GM23338 (cell line): ENCODE data around the gene GART. TPM values are rescaled to one million over a fixed set of nuclear protein-coding genes. Genes with fewer than 3 reads are reported as not detected.

Experiments
- ATAC-seq: fragments of 200-7000 bp; cut with Tn5 transposase; 3 replicates; pipeline ENCODE4 v1.9.1; 2020
- DNase-seq: peaks from one replicate; pipeline ENCODE4 v3.0.0-alpha.2; 2015; ENCODE audit warnings: low spot score
- H2AFZ ChIP-seq: fragments of 200-600 bp; sonication (generic); 2 replicates; pipeline ENCODE4 v1.8.0; 2016; ENCODE audit warnings: antibody characterized with exemption, mild to moderate bottlenecking, moderate library complexity
- H3F3A ChIP-seq: fragments of 200-600 bp; sonication (generic); replicated peaks from 2 replicates; pipeline ENCODE4 v1.8.0; 2017; ENCODE audit warnings: antibody characterized with exemption, mixed run types, low read depth
- H3K27ac ChIP-seq: fragments of 200-600 bp; sonication (generic); 2 replicates; pipeline ENCODE4 v1.6.1; 2016; ENCODE audit warnings: low read depth
- H3K27me3 ChIP-seq: fragments of 200-600 bp; sonication (generic); 2 replicates; pipeline ENCODE4 v1.8.0; 2016; ENCODE audit warnings: mild to moderate bottlenecking, mixed run types, moderate library complexity; ENCODE audit not compliant: insufficient read depth
- H3K36me3 ChIP-seq: fragments of 200-600 bp; sonication (generic); 2 replicates; pipeline ENCODE4 v1.8.0; 2016; ENCODE audit warnings: mild to moderate bottlenecking; ENCODE audit not compliant: insufficient read depth
- H3K4me1 ChIP-seq: fragments of 200-600 bp; sonication (generic); 2 replicates; pipeline ENCODE4 v1.8.0; 2016; ENCODE audit warnings: mild to moderate bottlenecking, moderate library complexity; ENCODE audit not compliant: insufficient read depth
- H3K4me2 ChIP-seq: fragments of 200-600 bp; sonication (generic); 2 replicates; pipeline ENCODE4 v1.7.1; 2017; ENCODE audit warnings: mixed run types
- H3K4me3 ChIP-seq: fragments of 200-600 bp; sonication (generic); 2 replicates; pipeline ENCODE4 v1.6.1; 2016; ENCODE audit warnings: mixed run types
- H3K79me2 ChIP-seq: fragments of 200-600 bp; sonication (generic); replicated peaks from 2 replicates; pipeline ENCODE4 v1.8.0; 2017; ENCODE audit warnings: mild to moderate bottlenecking; ENCODE audit not compliant: insufficient read depth
- H3K9me2 ChIP-seq: fragments of 200-600 bp; sonication (generic); 2 replicates; pipeline ENCODE4 v1.8.0; 2017; ENCODE audit not compliant: insufficient read depth
- H4K20me1 ChIP-seq: fragments of 200-600 bp; sonication (generic); replicated peaks from 2 replicates; pipeline ENCODE4 v1.8.0; 2017; ENCODE audit warnings: mild to moderate bottlenecking; ENCODE audit not compliant: insufficient read depth
- H3K27ac Mint-ChIP-seq: 2 replicates; pipeline ENCODE4 v1.8.0; 2020; ENCODE audit warnings: inconsistent platforms, mild to moderate bottlenecking, moderate library complexity, mixed read lengths
- H3K27me3 Mint-ChIP-seq: 3 replicates; pipeline ENCODE4 v1.8.0; 2022; ENCODE audit warnings: low read depth, mild to moderate bottlenecking, moderate library complexity, mixed read lengths, inconsistent platforms; ENCODE audit not compliant: insufficient read depth, poor library complexity
- H3K36me3 Mint-ChIP-seq: 3 replicates; pipeline ENCODE4 v1.8.0; 2021; ENCODE audit warnings: low read depth, mild to moderate bottlenecking, inconsistent platforms, moderate library complexity, mixed read lengths
- H3K4me1 Mint-ChIP-seq: 3 replicates; pipeline ENCODE4 v1.8.0; 2020; ENCODE audit warnings: mild to moderate bottlenecking, inconsistent platforms, mixed read lengths
- H3K4me3 Mint-ChIP-seq: 3 replicates; pipeline ENCODE4 v1.8.0; 2021; ENCODE audit warnings: moderate library complexity, mild to moderate bottlenecking, inconsistent platforms, mixed read lengths
- H3K9me3 Mint-ChIP-seq: 3 replicates; pipeline ENCODE4 v1.8.0; 2020; ENCODE audit warnings: moderate library complexity, mild to moderate bottlenecking, inconsistent platforms, mixed read lengths
- CREB1 ChIP-seq: fragments of 250-450 bp; sonication (Bioruptor Pico); IDR thresholded peaks from 2 replicates; pipeline ENCODE4 v1.5.0; 2020; ENCODE audit warnings: low read depth, mild to moderate bottlenecking, moderate library complexity
- CTCF ChIP-seq, 2 experiments: fragments of 200-600 bp in 1 of 2; sonication (generic) in 1 of 2; conservative IDR thresholded peaks; 2 replicates each; pipeline versions ENCODE4 v1.5.1 to v1.6.1; 2016 to 2017; ENCODE audit warnings: antibody characterized with exemption in 2 of 2, low read depth in 2 of 2, mild to moderate bottlenecking in 2 of 2, moderate library complexity in 1 of 2
- EZH2phosphoT487 ChIP-seq: fragments of 200-600 bp; sonication (generic); IDR thresholded peaks from one replicate; pipeline ENCODE4 v1.8.1; 2018; ENCODE audit warnings: antibody characterized with exemption; ENCODE audit not compliant: unreplicated experiment
- NANOG ChIP-seq: IDR thresholded peaks from 2 replicates; pipeline ENCODE4 v1.6.1; 2016; ENCODE audit warnings: antibody characterized with exemption, borderline replicate concordance
- ZNF114 ChIP-seq: fragments of 250-450 bp; sonication (Bioruptor Pico); IDR thresholded peaks from 2 replicates; pipeline ENCODE4 v1.5.0; 2020; ENCODE audit warnings: mild to moderate bottlenecking, moderate library complexity
- ZNF462 ChIP-seq: fragments of 250-450 bp; sonication (Bioruptor Pico); IDR thresholded peaks from 2 replicates; pipeline ENCODE4 v1.5.0; 2020; ENCODE audit warnings: mild to moderate bottlenecking, moderate library complexity
- polyA plus RNA-seq: library from polyadenylated mRNA; unstranded; fragments of >200 nt; fragmentation: Nextera tagmentation; extraction: Ambion mirVana; gene quantifications from 2 replicates; pipeline ENCODE4 v1.2.1, GENCODE V29; 2016
- total RNA-seq: library from RNA; depleted of rRNA; stranded (reverse); fragments of >200 nt; shearing (Covaris generic); gene quantifications from 2 replicates; pipeline ENCODE4 v1.2.3, GENCODE V29; 2014

The GART gene
- total and polyA plus RNA-seq, 2 experiments from 2014 or later = 87.6 to 224 TPM

- H3K36me3 ChIP-seq = peaks cover 96% of the 10 kb centered on the region
- H4K20me1 ChIP-seq = peaks cover 10% of the 10 kb centered on the region; the same call in 1 of the 2 replicates
- no peaks in the 10 kb centered on the region for H3K4me1 ChIP-seq
- H3K4me2 ChIP-seq = no peak overlapping the region
- Mint-ChIP-seq H3K9me3 (no peaks in the 10 kb centered on the region; the same call in 2 of the 3 replicates), H3K27ac (no peak overlapping the region), H3K27me3 (peaks cover 2% of the 10 kb centered on the region), H3K36me3 (peaks cover 94% of the 10 kb centered on the region), H3K4me3 (no peak overlapping the region), H3K4me1 (no peaks in the 10 kb centered on the region)
- no peak overlapping the region for H3K27ac ChIP-seq
- peaks cover 23% of the 10 kb centered on the region for H3F3A ChIP-seq
- no peak for DNase-seq
- ATAC-seq = no peak
- H3K4me3 ChIP-seq = no peak overlapping the region
- H2AFZ ChIP-seq = no peak overlapping the region
- no peaks in the 10 kb centered on the region for H3K9me2 ChIP-seq
- no peak for TF ChIP-seq ZNF462 (CRISPR knock-in tag)
- TF ChIP-seq NANOG = no peak
- TF ChIP-seq ZNF114 = no peak
- TF ChIP-seq CREB1 (CRISPR knock-in tag) = no peak
- TF ChIP-seq EZH2phosphoT487 = no peak
- TF ChIP-seq CTCF (conservative IDR thresholded peaks at IDR 0.05; ENCODE audit: low read depth in 2 of 2) = no peak
- no peaks in the 10 kb centered on the region for H3K79me2 ChIP-seq
- no peaks in the 10 kb centered on the region for H3K27me3 ChIP-seq
Measured at GRCh38 chr21:33512481-33512880, 29.4 kb downstream of the GART start.
